Left lung (tissue), 10 donors: ENCODE data around the gene PANX2. TPM values are rescaled to one million over a fixed set of nuclear protein-coding genes. Genes with fewer than 3 reads are reported as not detected.

Source experiments
- ATAC-seq: fragments of 200-7000 bp; cut with Tn5 transposase; one replicate; pipeline ENCODE4 v1.9.1; 2020; ENCODE audit warnings: moderate library complexity
- DNase-seq, 4 donors: peaks; one replicate each; pipeline ENCODE4 v3.0.0-alpha.2; 2013 to 2020
- H3K27ac ChIP-seq, 2 donors: fragments of 200-600 bp; sonication (generic) in 1 of 2; one replicate each; pipeline versions ENCODE4 v1.5.0 to v1.8.0; 2020 to 2021
- H3K27me3 ChIP-seq, 2 donors: fragments of 200-600 bp; sonication (generic) in 1 of 2; one replicate each; pipeline versions ENCODE4 v1.5.0 to v1.8.0; 2020 to 2021
- H3K36me3 ChIP-seq, 2 donors: fragments of 200-600 bp; sonication (generic) in 1 of 2; one replicate each; pipeline versions ENCODE4 v1.5.0 to v1.8.0; 2020 to 2021
- H3K4me1 ChIP-seq, 2 donors: fragments of 200-600 bp; one replicate each; pipeline ENCODE4 v1.8.0; 2021
- H3K4me3 ChIP-seq, 2 donors: fragments of 200-600 bp; sonication (generic) in 1 of 2; one replicate each; pipeline versions ENCODE4 v1.5.0 to v1.8.0; 2020 to 2021; ENCODE audit warnings: mild to moderate bottlenecking in 1 of 2
- H3K9me3 ChIP-seq, 2 donors: fragments of 200-600 bp; sonication (generic) in 1 of 2; one replicate each; pipeline versions ENCODE4 v1.5.0 to v1.8.0; 2020 to 2021
- intact Hi-C, 2 donors: fragments of 100-400 bp; cut with DNase I; formaldehyde crosslinking; loops; one replicate each; pipeline versions ENCODE4 v1.11.2 to v1.14.2; 2022
- polyA plus RNA-seq, 6 donors: library from polyadenylated mRNA; unstranded; fragments of 120-200 nt; gene quantifications; one replicate each; pipeline ENCODE4 v1.2.1, GENCODE V29; 2013; ENCODE audit not compliant: insufficient read length in 6 of 6
- total RNA-seq, 2 donors: library from RNA; stranded (reverse); fragmentation: NEBNext Ultra II Directional; extraction: Animal tissue kit (Norgen Biotek cat#: 25700); gene quantifications; one replicate each; pipeline ENCODE4 v1.2.1, GENCODE V29; 2021
- TF ChIP-seq, protein P1 (sequence below), 2 donors: fragments of 200-600 bp; sonication (generic) in 1 of 2; IDR thresholded peaks; one replicate each; pipeline versions ENCODE4 v1.5.0 to v1.8.0; 2021; ENCODE audit warnings: antibody characterized with exemption in 2 of 2
- donor health status: DM: no; HTN: yes; CAD: no.
- donor health status: DM: no; HTN: no; CAD: no.

Gene PANX2
- total and polyA plus RNA-seq, 8 donors: 0.51 to 4.6 (median 0.65) TPM

DNA sequence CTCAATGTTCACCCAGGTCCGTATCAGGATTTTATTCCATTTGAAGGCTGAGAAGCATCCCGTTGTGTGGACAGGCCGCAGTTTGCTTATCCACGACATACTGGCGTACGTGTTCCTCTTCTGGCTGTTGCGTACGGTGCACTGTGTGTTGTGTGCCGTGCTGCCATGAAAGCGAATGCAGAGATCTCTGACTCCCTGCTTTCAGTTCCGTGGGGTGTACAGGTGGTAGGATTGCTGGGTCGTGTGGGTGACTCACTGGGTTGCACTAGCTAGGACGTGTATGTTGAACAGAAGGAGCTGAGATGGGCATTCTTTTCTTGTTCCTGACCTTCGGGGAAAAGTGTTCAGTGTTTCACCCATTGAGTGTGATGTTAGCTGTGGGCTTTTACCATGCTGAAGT lies 40.6 kb downstream of the PANX2 start:
- TF ChIP-seq, protein P1, sequence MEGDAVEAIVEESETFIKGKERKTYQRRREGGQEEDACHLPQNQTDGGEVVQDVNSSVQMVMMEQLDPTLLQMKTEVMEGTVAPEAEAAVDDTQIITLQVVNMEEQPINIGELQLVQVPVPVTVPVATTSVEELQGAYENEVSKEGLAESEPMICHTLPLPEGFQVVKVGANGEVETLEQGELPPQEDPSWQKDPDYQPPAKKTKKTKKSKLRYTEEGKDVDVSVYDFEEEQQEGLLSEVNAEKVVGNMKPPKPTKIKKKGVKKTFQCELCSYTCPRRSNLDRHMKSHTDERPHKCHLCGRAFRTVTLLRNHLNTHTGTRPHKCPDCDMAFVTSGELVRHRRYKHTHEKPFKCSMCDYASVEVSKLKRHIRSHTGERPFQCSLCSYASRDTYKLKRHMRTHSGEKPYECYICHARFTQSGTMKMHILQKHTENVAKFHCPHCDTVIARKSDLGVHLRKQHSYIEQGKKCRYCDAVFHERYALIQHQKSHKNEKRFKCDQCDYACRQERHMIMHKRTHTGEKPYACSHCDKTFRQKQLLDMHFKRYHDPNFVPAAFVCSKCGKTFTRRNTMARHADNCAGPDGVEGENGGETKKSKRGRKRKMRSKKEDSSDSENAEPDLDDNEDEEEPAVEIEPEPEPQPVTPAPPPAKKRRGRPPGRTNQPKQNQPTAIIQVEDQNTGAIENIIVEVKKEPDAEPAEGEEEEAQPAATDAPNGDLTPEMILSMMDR (IDR thresholded peaks at IDR 0.05): no peak
- Histone ChIP-seq H3K9me3 (no peaks in the 10 kb centered on the region), H3K4me3 (no peak overlapping the region), H3K4me1 (peaks cover 0 to 26% of the 10 kb centered on the region in 2 donors), H3K27ac (no peak overlapping the region), H3K27me3 (no peaks in the 10 kb centered on the region), H3K36me3 (peaks cover 0 to 93% of the 10 kb centered on the region in 2 donors)
- intact Hi-C loops: loop anchor here in 1 of 2 donors (2.0 kb wide), 1 partner anchor 62 kb away; no protein-coding TSS in a partner anchor
- peak in 1 of 4 donors; percentile 10 for DNase-seq
- no peak for ATAC-seq

DNA sequence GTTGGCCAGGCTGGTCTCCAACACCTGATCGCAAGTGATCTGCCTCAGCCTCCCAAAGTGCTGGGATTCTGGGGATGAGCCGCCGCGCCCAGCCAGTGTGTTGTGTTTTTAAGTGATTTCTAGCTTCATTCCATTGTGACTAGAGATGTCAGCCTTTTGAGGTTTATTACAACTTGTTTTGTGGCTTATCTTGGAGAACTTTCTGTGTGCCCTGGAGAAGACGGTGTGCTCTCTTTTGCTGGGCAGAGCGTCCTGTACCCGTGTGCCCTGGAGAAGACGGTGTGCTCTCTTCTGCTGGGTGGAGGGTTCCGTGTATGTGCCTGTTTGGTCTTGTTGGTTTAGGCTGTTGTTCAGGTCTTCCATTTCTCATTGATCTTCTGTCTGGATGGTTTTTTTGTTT lies 42.7 kb downstream of the PANX2 start:
- peaks cover 0 to 93% of the 10 kb centered on the region in 2 donors for H3K36me3 ChIP-seq
- TF ChIP-seq, protein P1 (IDR thresholded peaks at IDR 0.05): no peak

DNA sequence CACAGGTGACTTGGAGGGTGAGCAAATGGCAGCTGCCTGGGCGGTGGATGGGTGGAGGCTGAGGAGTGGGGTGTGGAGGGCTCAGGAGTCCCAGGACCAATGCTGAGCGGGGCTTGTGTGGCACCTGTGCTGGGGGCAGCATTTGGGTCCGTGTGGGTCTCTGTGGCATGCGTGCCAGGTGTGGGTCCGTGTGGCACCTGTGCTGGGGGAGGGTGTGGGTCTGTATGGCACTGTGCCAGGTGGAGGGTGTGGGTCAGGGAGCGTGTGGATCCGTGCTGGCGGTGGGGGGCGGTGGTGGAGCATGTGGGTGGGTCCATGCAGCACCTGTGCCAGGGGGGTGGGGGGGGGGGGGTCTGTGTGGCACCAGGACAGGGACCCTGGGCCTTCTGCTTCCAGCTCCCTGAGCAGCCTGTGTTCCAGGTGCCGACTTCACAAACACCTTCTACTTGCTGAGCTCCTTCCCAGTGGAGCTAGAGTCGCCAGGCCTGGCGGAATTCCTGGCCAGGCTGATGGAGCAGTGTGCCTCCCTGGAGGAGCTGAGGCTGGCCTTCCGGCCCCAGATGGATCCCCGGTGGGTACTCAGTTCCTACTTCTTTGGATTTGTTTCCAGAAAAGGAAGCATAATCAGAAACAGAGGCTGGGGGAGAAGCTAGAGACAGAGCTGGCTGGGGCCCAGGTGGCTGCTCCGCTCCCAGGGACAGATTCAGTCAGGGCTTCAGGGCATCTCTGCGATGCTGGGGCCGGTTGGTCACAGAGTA lies 44.9 kb downstream of the PANX2 start:
- peaks cover 0 to 7% of the 10 kb centered on the region in 2 donors for H3K4me1 ChIP-seq
- H3K27ac ChIP-seq: no peak overlapping the region
- intact Hi-C loops: no loop called here
- ATAC-seq (no peak), DNase-seq (peak in 1 of 4 donors; percentile 54)
- H3K36me3 ChIP-seq: peaks cover 0 to 99% of the 10 kb centered on the region in 2 donors
- no peaks in the 10 kb centered on the region for H3K9me3 ChIP-seq
- H3K4me3 ChIP-seq: no peak overlapping the region
- TF ChIP-seq, protein P1 (IDR thresholded peaks at IDR 0.05): no peak
- no peaks in the 10 kb centered on the region for H3K27me3 ChIP-seq

More for the DNA sequence above, 42.7 kb downstream of the PANX2 start:
- DNase-seq (no peak), ATAC-seq (no peak)
- peaks cover 0 to 10% of the 10 kb centered on the region in 2 donors for H3K4me1 ChIP-seq
- no peak overlapping the region for H3K4me3 ChIP-seq
- H3K27ac ChIP-seq: no peak overlapping the region
- intact Hi-C loops: no loop called here
- no peaks in the 10 kb centered on the region for H3K27me3 ChIP-seq
- no peaks in the 10 kb centered on the region for H3K9me3 ChIP-seq

DNA sequence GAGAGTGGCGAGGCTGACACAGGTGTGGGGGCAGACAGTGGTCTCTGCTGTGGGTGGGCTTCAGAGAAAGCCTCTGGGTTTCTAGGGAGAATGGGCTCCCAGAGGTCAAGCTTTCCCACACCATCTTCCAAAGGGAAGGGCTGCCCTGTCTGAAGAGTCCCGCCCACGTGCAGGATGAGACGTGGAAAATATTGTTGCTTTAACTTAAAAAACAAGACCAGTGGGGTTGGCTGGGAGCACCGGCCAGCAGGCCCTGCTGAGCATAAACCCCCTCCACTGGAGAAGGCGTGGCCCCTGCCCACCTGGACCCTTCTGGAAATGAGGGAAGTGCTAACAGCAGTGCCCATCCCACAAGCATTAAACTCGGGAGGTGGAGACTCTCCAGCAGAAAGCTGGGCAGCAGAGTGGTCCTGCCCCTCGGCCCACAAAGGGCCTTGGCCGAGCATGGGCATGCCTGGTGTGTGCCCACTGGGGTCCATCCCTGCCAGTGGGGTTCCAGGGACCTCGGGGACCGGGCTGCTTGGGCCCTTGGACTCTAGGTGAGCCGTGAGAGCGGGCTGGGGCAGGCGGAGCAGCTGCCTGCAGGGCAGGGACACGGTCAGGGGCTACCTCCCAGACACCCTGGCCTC lies 45.6 kb downstream of the PANX2 start:
- intact Hi-C loops: no loop called here
- no peak overlapping the region for H3K27ac ChIP-seq
- no peak for ATAC-seq
- H3K4me3 ChIP-seq: no peak overlapping the region
- peaks cover 0 to 7% of the 10 kb centered on the region in 2 donors for H3K4me1 ChIP-seq
- DNase-seq: no peak
- no peaks in the 10 kb centered on the region for H3K27me3 ChIP-seq
- H3K36me3 ChIP-seq: peaks cover 0 to 99% of the 10 kb centered on the region in 2 donors
- TF ChIP-seq, protein P1 (IDR thresholded peaks at IDR 0.05): no peak
- no peaks in the 10 kb centered on the region for H3K9me3 ChIP-seq
